ENCODE results near the gene OR3A2. TPM values are rescaled to one million over a fixed set of nuclear protein-coding genes. Genes with fewer than 3 reads are reported as not detected.
"Not testable (repeated sequence)": the region's sequence is repeated elsewhere in the genome, so short reads cannot be mapped to it uniquely, and the experiment has no call there.

The OR3A2 gene
- total RNA-seq = not detected
- long read RNA-seq, donor 1 = 0 reads
- long read RNA-seq, donor 2 = 0 reads

GRCh38 chr17:3385869-3386816, at the start of gene OR3A2:
Gene OR3A2, minus strand, starts transcription at chr17:3386308.
- intact Hi-C loops (cut with DNase I) = no loop called here
- DNase-seq (ENCODE audit: low spot score) = peak; percentile 54

GRCh38 chr17:3433741-3434140, 47.6 kb upstream of the OR3A2 start, which contains the start of gene OR1E2:
Gene OR1E2, minus strand, starts transcription at chr17:3433841. Its CDS starts 0 bp downstream, at chr17:3433841.
- DNase-seq (ENCODE audit: low spot score) = no peak
- intact Hi-C loops (cut with DNase I) = no loop called here

- intact Hi-C loops (cut with DNase I); DNase-seq (ENCODE audit: low spot score): not testable (repeated sequence)
Observed at GRCh38 chr17:3433215-3433614, 47.1 kb upstream of the OR3A2 start.

GRCh38 chr17:3418222-3418621, 32.1 kb upstream of the OR3A2 start:
- intact Hi-C loops (cut with DNase I) = no loop called here
- no peak for DNase-seq (ENCODE audit: low spot score)

- intact Hi-C loops (cut with DNase I) = no loop called here
- DNase-seq (ENCODE audit: low spot score) = no peak
Observed at GRCh38 chr17:3415610-3416009, 29.5 kb upstream of the OR3A2 start.

GRCh38 chr17:3412216-3412615, 26.1 kb upstream of the OR3A2 start:
- intact Hi-C loops (cut with DNase I) = not testable (repeated sequence)

GRCh38 chr17:3411070-3411469, 25.0 kb upstream of the OR3A2 start, which contains the start of gene OR3A3:
Gene OR3A3, plus strand, starts transcription at chr17:3411370.
- DNase-seq (ENCODE audit: low spot score) = no peak
- intact Hi-C loops (cut with DNase I) = no loop called here

More at GRCh38 chr17:3412216-3412615, 26.1 kb upstream of the OR3A2 start:
- DNase-seq (ENCODE audit: low spot score) = not testable (repeated sequence)

GRCh38 chr17:3403856-3404255, 17.7 kb upstream of the OR3A2 start:
- intact Hi-C loops (cut with DNase I); DNase-seq (ENCODE audit: low spot score): not testable (repeated sequence)

- DNase-seq (ENCODE audit: low spot score) = no peak
- intact Hi-C loops (cut with DNase I) = no loop called here
Observed at GRCh38 chr17:3401786-3402185, 15.7 kb upstream of the OR3A2 start.

- DNase-seq (ENCODE audit: low spot score) = no peak
- intact Hi-C loops (cut with DNase I) = no loop called here
Observed at GRCh38 chr17:3400055-3400454, 13.9 kb upstream of the OR3A2 start.

GRCh38 chr17:3398310-3398709, 12.2 kb upstream of the OR3A2 start, which contains the start of gene OR1E1:
Gene OR1E1, minus strand, starts transcription at chr17:3398410. Its CDS starts 0 bp downstream, at chr17:3398410.
- no peak for DNase-seq (ENCODE audit: low spot score)
- intact Hi-C loops (cut with DNase I) = no loop called here

GRCh38 chr17:3397801-3398200, 11.7 kb upstream of the OR3A2 start:
- intact Hi-C loops (cut with DNase I) = not testable (repeated sequence)

GRCh38 chr17:3389791-3390190, 3.7 kb upstream of the OR3A2 start:
- intact Hi-C loops (cut with DNase I) = no loop called here
- no peak for DNase-seq (ENCODE audit: low spot score)

More at GRCh38 chr17:3397801-3398200, 11.7 kb upstream of the OR3A2 start:
- not testable (repeated sequence) for DNase-seq (ENCODE audit: low spot score)

GRCh38 chr17:3381957-3382356, 4.2 kb downstream of the OR3A2 start:
- intact Hi-C loops (cut with DNase I) = no loop called here
- peak; percentile 57 for DNase-seq (ENCODE audit: low spot score)

- no peak for DNase-seq (ENCODE audit: low spot score)
- intact Hi-C loops (cut with DNase I) = no loop called here
Observed at GRCh38 chr17:3378321-3378720, 7.8 kb downstream of the OR3A2 start.

- intact Hi-C loops (cut with DNase I); DNase-seq (ENCODE audit: low spot score): not testable (repeated sequence)
Observed at GRCh38 chr17:3371167-3371566, 14.9 kb downstream of the OR3A2 start.

- DNase-seq (ENCODE audit: low spot score) = peak; percentile 61
- intact Hi-C loops (cut with DNase I) = not testable (repeated sequence)
Observed at GRCh38 chr17:3342782-3343181, 43.3 kb downstream of the OR3A2 start.

GRCh38 chr17:3335876-3336275, 50.2 kb downstream of the OR3A2 start:
- DNase-seq (ENCODE audit: low spot score) = no peak
- intact Hi-C loops (cut with DNase I) = no loop called here

- intact Hi-C loops (cut with DNase I) = no loop called here
- no peak for DNase-seq (ENCODE audit: low spot score)
Observed at GRCh38 chr17:3318336-3318735, 67.8 kb downstream of the OR3A2 start.

GRCh38 chr17:3316836-3317235, 69.3 kb downstream of the OR3A2 start:
- intact Hi-C loops (cut with DNase I) = no loop called here
- DNase-seq (ENCODE audit: low spot score) = no peak

GRCh38 chr17:3308603-3309002, 77.5 kb downstream of the OR3A2 start:
- no peak for DNase-seq (ENCODE audit: low spot score)
- intact Hi-C loops (cut with DNase I) = no loop called here
